ENCODE data around the gene CDH23.

DNA sequence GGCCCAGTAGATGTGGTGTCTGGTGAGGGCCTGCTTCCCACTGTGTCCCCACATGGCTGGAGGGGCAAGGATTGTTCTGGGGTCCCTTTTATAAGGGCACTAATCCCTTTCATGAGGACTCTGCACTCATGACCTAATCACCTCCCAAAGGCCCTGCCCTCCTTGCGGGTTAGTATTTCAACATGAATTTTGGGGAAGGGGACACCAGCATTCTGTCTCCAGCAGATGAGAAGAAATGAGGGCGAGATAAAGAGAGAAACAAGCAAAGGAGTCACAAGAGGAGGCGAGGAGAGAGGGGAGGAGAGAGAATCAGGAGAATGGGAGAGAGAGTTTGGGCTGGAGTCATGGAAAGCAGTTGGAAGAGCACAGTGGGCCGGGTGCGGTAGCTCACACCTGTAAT is 239.1 kb downstream of the CDH23 start:
- TF ChIP-seq, protein P1, sequence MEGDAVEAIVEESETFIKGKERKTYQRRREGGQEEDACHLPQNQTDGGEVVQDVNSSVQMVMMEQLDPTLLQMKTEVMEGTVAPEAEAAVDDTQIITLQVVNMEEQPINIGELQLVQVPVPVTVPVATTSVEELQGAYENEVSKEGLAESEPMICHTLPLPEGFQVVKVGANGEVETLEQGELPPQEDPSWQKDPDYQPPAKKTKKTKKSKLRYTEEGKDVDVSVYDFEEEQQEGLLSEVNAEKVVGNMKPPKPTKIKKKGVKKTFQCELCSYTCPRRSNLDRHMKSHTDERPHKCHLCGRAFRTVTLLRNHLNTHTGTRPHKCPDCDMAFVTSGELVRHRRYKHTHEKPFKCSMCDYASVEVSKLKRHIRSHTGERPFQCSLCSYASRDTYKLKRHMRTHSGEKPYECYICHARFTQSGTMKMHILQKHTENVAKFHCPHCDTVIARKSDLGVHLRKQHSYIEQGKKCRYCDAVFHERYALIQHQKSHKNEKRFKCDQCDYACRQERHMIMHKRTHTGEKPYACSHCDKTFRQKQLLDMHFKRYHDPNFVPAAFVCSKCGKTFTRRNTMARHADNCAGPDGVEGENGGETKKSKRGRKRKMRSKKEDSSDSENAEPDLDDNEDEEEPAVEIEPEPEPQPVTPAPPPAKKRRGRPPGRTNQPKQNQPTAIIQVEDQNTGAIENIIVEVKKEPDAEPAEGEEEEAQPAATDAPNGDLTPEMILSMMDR (IDR thresholded peaks at IDR 0.05; ENCODE audit: low read depth, low read length, poor library complexity, severe bottlenecking) = no peak
- no peak for TF ChIP-seq EZH2phosphoT487 (IDR thresholded peaks at IDR 0.05; ENCODE audit: borderline replicate concordance, low read length)
